ENCODE measurements around the gene CAPN11. TPM values are rescaled to one million over a fixed set of nuclear protein-coding genes. Genes with fewer than 3 reads are reported as not detected.

Gene CAPN11
- total and polyA plus RNA-seq, 9 of the 15 experiments (the other 6 are each of a cell fraction or from before 2014, with no cell fraction given) = 0.03 to 0.61 (median 0.17) TPM; not detected in 1

DNA sequence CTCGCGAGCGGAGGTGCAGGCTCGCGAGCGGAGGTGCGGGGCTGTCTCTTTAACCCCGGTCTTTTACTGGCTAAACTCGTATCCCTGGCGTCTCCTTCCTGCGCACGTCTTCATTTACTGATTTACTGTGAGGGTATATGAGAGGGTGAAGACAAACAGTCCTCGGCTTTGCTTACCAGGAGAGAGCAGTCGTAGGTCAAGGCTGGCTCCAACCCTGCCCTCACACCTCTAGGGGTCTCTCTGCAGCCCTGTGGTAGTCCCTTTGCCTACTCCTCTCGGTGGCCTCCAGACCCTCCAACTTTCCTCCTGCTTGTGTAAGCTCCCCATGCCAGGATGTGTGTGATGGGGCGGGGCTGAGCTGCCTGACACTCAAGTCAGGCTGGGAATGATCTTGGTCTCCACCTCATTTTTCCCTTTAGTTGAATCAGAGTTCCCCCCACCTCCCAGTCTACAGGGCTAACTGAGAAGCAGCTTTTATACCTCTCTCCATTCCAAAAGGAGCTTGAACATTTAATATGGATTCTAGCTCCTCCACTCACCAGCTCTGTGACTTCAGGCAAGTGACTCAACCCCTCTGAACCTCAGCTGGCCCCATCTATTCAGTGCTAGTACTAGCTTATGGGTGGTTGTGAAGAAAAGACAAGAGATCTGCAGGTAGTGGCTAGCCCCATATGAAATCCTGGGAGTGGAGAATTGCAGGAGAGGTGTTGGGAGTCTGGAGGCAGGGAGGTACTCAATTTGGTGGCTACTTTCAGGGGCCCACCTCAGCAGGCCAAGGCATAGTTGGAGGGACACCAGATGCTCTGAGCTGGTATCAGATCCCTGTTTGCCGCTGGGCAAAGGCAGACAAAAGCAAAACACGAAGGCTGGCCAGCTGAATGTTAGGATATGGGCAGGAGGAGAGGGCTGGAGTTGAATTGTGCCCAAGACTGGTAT, 65.7 kb downstream of the CAPN11 start (continued):
- TF ChIP-seq, protein P1, sequence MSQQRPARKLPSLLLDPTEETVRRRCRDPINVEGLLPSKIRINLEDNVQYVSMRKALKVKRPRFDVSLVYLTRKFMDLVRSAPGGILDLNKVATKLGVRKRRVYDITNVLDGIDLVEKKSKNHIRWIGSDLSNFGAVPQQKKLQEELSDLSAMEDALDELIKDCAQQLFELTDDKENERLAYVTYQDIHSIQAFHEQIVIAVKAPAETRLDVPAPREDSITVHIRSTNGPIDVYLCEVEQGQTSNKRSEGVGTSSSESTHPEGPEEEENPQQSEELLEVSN (IDR thresholded peaks at IDR 0.05; ENCODE audit: borderline replicate concordance in 1 of 2, extremely low read depth in 1 of 2, insufficient read depth in 1 of 2, insufficient read length in 1 of 2, low read depth in 1 of 2, low read length in 1 of 2, poor library complexity in 1 of 2, severe bottlenecking in 1 of 2) = peak in 1 of 2 experiments; percentile 25
- TF ChIP-seq, protein P2, sequence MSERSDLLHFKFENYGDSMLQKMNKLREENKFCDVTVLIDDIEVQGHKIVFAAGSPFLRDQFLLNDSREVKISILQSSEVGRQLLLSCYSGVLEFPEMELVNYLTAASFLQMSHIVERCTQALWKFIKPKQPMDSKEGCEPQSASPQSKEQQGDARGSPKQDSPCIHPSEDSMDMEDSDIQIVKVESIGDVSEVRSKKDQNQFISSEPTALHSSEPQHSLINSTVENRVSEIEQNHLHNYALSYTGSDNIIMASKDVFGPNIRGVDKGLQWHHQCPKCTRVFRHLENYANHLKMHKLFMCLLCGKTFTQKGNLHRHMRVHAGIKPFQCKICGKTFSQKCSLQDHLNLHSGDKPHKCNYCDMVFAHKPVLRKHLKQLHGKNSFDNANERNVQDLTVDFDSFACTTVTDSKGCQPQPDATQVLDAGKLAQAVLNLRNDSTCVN (CRISPR knock-in tag; IDR thresholded peaks at IDR 0.05) = no peak
- TF ChIP-seq NR2C2 (CRISPR knock-in tag; IDR thresholded peaks at IDR 0.05) (peak; percentile 14; the same call in 1 of the 2 replicates), NR2C2 (tag; IDR thresholded peaks at IDR 0.05) (no peak), BHLHE40 (IDR thresholded peaks at IDR 0.05; ENCODE audit: low read length) (no peak), PTBP1 (IDR thresholded peaks at IDR 0.05; ENCODE audit: low read depth, low read length) (peak; percentile 55; the same call in 1 of the 2 replicates), NCOA1 (IDR thresholded peaks at IDR 0.05; ENCODE audit: low read depth) (no peak), HDAC2 (IDR thresholded peaks at IDR 0.05) (peak; percentile 56), FOSL1 (tag; conservative IDR thresholded peaks at IDR 0.05) (no peak), RBM25 (IDR thresholded peaks at IDR 0.05; ENCODE audit: low read depth, low read length, severe bottlenecking) (peak; percentile 85), XRCC4 (IDR thresholded peaks at IDR 0.05; ENCODE audit: extremely low read depth, insufficient read depth, insufficient read length) (no peak), RBBP5 (IDR thresholded peaks at IDR 0.05; ENCODE audit: borderline replicate concordance, insufficient read depth, low read length, poor library complexity, severe bottlenecking) (peak; percentile 48), KAT7 (CRISPR knock-in tag; IDR thresholded peaks at IDR 0.05; ENCODE audit: borderline replicate concordance) (peak; percentile 82; the same call in 1 of the 2 replicates), ZNF551 (CRISPR knock-in tag; IDR thresholded peaks at IDR 0.05) (no peak), ZFP36 (IDR thresholded peaks at IDR 0.05; ENCODE audit: low read depth, low read length, partially characterized antibody) (peak; percentile 84)
- TF ChIP-seq, protein P3, sequence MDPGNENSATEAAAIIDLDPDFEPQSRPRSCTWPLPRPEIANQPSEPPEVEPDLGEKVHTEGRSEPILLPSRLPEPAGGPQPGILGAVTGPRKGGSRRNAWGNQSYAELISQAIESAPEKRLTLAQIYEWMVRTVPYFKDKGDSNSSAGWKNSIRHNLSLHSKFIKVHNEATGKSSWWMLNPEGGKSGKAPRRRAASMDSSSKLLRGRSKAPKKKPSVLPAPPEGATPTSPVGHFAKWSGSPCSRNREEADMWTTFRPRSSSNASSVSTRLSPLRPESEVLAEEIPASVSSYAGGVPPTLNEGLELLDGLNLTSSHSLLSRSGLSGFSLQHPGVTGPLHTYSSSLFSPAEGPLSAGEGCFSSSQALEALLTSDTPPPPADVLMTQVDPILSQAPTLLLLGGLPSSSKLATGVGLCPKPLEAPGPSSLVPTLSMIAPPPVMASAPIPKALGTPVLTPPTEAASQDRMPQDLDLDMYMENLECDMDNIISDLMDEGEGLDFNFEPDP (CRISPR knock-in tag; IDR thresholded peaks at IDR 0.05) = 0 out of 2 replicates have a peak, but pooled peaks have one; percentile 38
- TF ChIP-seq, protein P4, sequence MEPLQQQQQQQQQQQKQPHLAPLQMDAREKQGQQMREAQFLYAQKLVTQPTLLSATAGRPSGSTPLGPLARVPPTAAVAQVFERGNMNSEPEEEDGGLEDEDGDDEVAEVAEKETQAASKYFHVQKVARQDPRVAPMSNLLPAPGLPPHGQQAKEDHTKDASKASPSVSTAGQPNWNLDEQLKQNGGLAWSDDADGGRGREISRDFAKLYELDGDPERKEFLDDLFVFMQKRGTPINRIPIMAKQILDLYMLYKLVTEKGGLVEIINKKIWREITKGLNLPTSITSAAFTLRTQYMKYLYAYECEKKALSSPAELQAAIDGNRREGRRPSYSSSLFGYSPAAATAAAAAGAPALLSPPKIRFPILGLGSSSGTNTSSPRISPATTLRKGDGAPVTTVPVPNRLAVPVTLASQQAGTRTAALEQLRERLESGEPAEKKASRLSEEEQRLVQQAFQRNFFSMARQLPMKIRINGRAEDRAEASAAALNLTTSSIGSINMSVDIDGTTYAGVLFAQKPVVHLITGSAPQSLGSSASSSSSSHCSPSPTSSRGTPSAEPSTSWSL (CRISPR knock-in tag; IDR thresholded peaks at IDR 0.05; ENCODE audit: borderline replicate concordance) = 0 out of 2 replicates have a peak, but pooled peaks have one; percentile 46
- TF ChIP-seq, protein P5, sequence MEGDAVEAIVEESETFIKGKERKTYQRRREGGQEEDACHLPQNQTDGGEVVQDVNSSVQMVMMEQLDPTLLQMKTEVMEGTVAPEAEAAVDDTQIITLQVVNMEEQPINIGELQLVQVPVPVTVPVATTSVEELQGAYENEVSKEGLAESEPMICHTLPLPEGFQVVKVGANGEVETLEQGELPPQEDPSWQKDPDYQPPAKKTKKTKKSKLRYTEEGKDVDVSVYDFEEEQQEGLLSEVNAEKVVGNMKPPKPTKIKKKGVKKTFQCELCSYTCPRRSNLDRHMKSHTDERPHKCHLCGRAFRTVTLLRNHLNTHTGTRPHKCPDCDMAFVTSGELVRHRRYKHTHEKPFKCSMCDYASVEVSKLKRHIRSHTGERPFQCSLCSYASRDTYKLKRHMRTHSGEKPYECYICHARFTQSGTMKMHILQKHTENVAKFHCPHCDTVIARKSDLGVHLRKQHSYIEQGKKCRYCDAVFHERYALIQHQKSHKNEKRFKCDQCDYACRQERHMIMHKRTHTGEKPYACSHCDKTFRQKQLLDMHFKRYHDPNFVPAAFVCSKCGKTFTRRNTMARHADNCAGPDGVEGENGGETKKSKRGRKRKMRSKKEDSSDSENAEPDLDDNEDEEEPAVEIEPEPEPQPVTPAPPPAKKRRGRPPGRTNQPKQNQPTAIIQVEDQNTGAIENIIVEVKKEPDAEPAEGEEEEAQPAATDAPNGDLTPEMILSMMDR (IDR thresholded peaks at IDR 0.05 in 2 of 3, conservative IDR thresholded peaks at IDR 0.05 in 1 of 3; ENCODE audit: insufficient read depth in 2 of 3, low read depth in 1 of 3, low read length in 3 of 3) = peak in 2 of 3 experiments; percentile 32 to 38; a peak in 2 of 6 replicates

Data from K562 (cell line).